GM18907 (cell line): Measurements from ENCODE around the gene KCNN3.
"Not testable (repeated sequence)": the region's sequence is repeated elsewhere in the genome, so short reads cannot be mapped to it uniquely, and the experiment has no call there.

Experiments used
- ATAC-seq: cut with Tn5 transposase; IDR thresholded peaks from one replicate; pipeline ENCODE4 v1.9.1; 2021; ENCODE audit warnings: mild to moderate bottlenecking, moderate library complexity; ENCODE audit not compliant: unreplicated experiment

The KCNN3 gene

DNA sequence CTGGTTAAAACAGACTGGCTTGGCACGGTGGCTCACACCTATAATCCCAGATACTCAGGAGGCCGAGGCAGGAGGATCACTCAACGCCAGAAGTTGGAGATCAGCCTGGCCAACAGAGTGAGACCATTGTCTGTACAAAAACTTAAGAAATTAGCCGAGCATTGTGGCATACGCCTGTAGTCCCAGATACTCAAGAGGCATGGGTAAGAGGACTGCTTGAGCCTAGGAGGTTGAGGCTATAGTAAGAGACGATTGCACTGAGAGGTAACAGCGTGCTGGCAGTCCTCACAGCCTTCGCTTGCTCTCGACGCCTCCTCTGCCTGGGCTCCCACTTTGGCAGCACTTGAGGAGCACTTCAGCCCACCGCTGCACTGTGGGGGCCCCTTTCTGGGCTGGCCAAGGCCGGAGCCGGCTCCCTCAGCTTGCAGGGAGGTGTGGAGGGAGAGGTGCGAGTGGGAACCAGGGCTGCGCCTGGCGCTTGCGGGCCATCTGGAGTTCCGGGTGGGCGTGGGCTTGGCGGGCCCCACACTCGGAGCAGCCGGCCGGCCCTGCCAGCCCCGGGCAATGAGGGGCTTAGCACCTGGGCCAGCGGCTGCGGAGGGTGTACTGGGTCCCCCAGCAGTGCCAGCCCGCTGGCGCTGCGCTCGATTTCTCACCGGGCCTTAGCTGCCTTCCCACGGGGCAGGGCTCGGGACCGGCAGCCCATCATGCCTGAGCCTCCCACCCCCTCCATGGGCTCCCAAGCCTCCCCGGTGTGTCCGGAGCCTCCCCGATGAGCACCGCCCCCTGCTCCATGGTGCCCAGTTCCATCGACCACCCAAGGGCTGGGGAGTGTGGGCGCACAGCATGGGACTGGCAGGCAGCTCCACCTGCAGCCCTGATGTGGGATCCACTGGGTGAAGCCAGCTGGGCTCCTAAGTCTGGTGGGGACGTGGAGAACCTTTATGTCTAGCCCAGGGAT is 199.5 kb downstream of the KCNN3 start:
- not testable (repeated sequence) for ATAC-seq

- peak; percentile 48 for ATAC-seq
These were observed 200.4 kb downstream of the KCNN3 start for GRCh38 chr1:154669464-154670282.

GRCh38 chr1:154666051-154666790 is 203.9 kb downstream of the KCNN3 start:
- ATAC-seq, result no peak

DNA sequence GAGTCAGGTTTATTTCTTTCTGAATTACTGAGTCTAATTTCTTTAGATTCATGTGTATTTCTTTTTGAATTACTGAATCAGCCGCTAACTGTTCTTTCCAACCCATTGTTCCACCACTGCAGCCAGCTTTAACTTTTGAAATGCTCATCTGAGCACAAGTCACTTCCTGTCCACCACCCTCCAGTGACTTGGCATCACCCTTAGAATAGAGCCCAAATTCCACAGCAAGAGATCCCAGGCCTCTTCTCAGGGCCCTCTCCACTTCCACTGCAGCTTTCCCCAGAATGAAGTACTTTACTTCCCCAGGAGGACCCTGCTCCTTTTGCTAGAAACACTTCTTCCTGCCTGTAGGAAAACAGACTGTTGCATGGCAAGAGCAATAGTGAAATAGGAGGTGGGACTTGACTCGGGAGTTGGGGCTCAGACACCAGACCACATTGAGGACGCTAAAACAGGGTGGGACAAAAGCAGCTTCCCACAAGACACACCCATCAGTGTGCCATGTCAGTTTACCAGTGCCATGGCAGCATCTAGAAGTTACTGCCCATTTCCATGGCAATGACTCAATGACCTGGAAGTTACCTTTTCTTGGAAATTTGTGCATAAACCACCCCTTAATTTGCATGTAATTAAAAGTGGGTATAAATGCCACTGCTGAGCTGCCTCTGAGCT is 205.6 kb downstream of the KCNN3 start:
- no peak for ATAC-seq

DNA sequence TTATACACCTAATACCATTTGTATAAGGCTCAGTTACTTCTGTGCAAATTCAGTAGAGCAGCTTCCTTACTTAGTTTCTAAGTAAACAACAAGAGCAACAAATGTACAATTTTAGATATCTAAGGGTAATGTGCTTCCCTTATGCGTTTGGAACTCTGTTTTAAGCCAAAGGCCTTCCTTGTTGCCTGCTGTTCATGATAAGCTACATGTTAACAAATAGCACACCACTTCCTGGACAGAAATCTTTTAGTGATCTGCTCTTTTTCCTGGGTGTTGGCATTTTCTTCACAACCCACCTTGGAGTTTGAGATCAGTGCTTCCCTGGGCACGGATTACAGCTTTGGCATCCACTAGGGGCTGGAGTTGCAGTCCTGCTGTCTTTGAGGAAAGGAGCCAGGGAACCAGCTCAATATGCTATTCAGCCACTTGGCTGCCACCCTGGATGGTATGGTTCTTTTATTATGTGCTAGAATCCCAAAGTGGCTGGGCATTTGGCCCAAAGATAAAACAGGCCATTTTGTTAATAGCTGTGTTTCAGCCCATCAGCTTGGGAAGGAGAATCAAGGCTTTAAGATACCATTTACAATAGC is 206.5 kb downstream of the KCNN3 start:
- ATAC-seq, result no peak

- ATAC-seq, result no peak
These were observed 209.0 kb downstream of the KCNN3 start for GRCh38 chr1:154661110-154661509.

GRCh38 chr1:154659823-154660592 is 210.1 kb downstream of the KCNN3 start:
- no peak for ATAC-seq

GRCh38 chr1:154657556-154657955 is 212.5 kb downstream of the KCNN3 start:
- no peak for ATAC-seq

DNA sequence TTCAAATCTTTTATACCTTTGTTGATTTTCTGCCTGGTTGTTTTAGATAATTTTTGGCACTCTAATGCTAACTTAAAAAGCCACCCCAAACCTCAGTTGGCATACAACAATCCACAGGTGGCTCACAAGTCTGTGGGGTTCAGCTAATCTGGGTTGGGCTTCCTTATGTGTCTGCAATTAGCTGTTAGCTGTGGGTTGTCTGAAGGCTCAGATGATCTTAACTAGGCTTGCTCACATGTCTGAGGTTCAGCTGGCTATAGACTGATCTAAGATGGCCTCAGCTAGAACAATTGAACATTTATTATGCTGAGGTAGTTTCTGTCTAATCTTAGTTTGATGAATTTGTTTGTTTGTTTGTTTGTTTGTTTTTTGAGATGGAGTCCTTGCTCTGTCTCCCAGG is 217.2 kb downstream of the KCNN3 start:
- ATAC-seq, result no peak
